ENCODE data around the gene OOSP3.

DNA sequence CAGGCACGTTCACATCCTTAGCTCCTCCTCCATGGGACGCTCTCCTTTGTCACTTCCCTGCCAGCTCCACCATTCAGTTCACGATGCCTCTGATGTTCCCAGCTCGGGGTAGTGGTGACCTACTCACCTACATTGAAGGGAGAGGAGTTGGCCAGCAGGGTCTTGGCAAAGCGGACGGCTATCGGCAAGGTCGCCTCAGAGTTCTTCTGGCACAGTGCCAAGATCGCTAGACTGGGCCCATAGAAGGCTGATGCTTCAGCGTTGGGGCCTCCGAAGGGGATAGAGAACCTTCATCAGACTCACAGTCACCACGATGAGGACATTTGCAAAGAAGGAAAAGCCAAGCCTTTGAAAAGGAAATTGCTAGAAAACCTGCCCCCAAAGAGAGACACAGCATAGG lies 36.3 kb upstream of the OOSP3 start:
- no peak for TF ChIP-seq POLR2A (IDR thresholded peaks at IDR 0.05)
- TF ChIP-seq, protein P1, sequence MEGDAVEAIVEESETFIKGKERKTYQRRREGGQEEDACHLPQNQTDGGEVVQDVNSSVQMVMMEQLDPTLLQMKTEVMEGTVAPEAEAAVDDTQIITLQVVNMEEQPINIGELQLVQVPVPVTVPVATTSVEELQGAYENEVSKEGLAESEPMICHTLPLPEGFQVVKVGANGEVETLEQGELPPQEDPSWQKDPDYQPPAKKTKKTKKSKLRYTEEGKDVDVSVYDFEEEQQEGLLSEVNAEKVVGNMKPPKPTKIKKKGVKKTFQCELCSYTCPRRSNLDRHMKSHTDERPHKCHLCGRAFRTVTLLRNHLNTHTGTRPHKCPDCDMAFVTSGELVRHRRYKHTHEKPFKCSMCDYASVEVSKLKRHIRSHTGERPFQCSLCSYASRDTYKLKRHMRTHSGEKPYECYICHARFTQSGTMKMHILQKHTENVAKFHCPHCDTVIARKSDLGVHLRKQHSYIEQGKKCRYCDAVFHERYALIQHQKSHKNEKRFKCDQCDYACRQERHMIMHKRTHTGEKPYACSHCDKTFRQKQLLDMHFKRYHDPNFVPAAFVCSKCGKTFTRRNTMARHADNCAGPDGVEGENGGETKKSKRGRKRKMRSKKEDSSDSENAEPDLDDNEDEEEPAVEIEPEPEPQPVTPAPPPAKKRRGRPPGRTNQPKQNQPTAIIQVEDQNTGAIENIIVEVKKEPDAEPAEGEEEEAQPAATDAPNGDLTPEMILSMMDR (IDR thresholded peaks at IDR 0.05), result no peak

Measured in ovary (tissue), 3 donors.